SH-SY5Y (cell line): ENCODE results near the gene ZNF568.

ENCODE experiments used
- GATA2 ChIP-seq: IDR thresholded peaks from 2 replicates; pipeline ENCODE4 v1.6.1; 2011; ENCODE audit warnings: mild to moderate bottlenecking, low read depth, low read length
- GATA3 ChIP-seq: IDR thresholded peaks from 2 replicates; pipeline ENCODE4 v1.6.1; 2011; ENCODE audit warnings: low read depth, mild to moderate bottlenecking, low read length, moderate library complexity

DNA sequence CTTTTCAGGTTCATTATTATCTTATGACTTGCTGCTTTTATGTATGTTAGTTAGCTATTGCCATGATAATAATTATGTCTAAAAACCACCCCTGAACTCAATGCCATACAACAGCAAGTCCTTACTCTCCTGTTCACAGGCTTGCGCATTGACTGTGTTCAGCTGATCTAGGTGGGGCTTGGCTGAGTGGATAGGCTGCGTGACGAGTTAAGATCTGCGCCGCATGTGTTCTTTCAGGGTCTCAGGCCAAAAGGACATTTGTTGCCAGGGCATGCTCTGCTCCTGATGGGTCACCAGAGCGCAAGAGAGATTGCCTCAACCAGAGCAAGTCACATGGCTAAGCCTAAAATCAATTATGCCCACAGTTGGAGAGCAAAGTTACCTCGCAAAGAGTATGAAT, 859 bp downstream of the ZNF568 start:
- TF ChIP-seq GATA2 (no peak), GATA3 (no peak)
